ENCODE measurements around the gene RHEB.

Gene RHEB

GRCh38 chr7:151556592-151556991 lies 36.9 kb upstream of the RHEB start:
- no peak overlapping the region for H3K4me3 ChIP-seq (ENCODE audit: control insufficient read depth, low read depth, low read length)
- no peak for TF ChIP-seq CTCF (IDR thresholded peaks at IDR 0.05; ENCODE audit: control insufficient read depth, insufficient read depth, low read depth, low read length, missing control alignments)
- DNase-seq (ENCODE audit: low read depth): no peak

- H3K4me3 ChIP-seq (ENCODE audit: control insufficient read depth, low read depth, low read length): no peak overlapping the region
- no peak for DNase-seq (ENCODE audit: low read depth)
- no peak for TF ChIP-seq CTCF (IDR thresholded peaks at IDR 0.05; ENCODE audit: control insufficient read depth, insufficient read depth, low read depth, low read length, missing control alignments)
Measured at GRCh38 chr7:151553356-151553755, 33.7 kb upstream of the RHEB start.

- H3K4me3 ChIP-seq (ENCODE audit: control insufficient read depth, low read depth, low read length): no peak overlapping the region
- no peak for TF ChIP-seq CTCF (IDR thresholded peaks at IDR 0.05; ENCODE audit: control insufficient read depth, insufficient read depth, low read depth, low read length, missing control alignments)
- DNase-seq (ENCODE audit: low read depth): no peak
Measured at GRCh38 chr7:151552352-151553028, 32.8 kb upstream of the RHEB start.

GRCh38 chr7:151551820-151552219 lies 32.1 kb upstream of the RHEB start:
- TF ChIP-seq CTCF (IDR thresholded peaks at IDR 0.05; ENCODE audit: control insufficient read depth, insufficient read depth, low read depth, low read length, missing control alignments): no peak
- no peak for DNase-seq (ENCODE audit: low read depth)
- no peak overlapping the region for H3K4me3 ChIP-seq (ENCODE audit: control insufficient read depth, low read depth, low read length)

- DNase-seq (ENCODE audit: low read depth): no peak
- no peak for TF ChIP-seq CTCF (IDR thresholded peaks at IDR 0.05; ENCODE audit: control insufficient read depth, insufficient read depth, low read depth, low read length, missing control alignments)
- no peak overlapping the region for H3K4me3 ChIP-seq (ENCODE audit: control insufficient read depth, low read depth, low read length)
Measured at GRCh38 chr7:151550656-151551286, 31.1 kb upstream of the RHEB start.

GRCh38 chr7:151549644-151550043 lies 29.9 kb upstream of the RHEB start:
- no peak for DNase-seq (ENCODE audit: low read depth)
- no peak for TF ChIP-seq CTCF (IDR thresholded peaks at IDR 0.05; ENCODE audit: control insufficient read depth, insufficient read depth, low read depth, low read length, missing control alignments)
- no peak overlapping the region for H3K4me3 ChIP-seq (ENCODE audit: control insufficient read depth, low read depth, low read length)
